GM21360 (cell line): ENCODE measurements around the gene HMGA1.
"Not testable (repeated sequence)": the region's sequence is repeated elsewhere in the genome, so short reads cannot be mapped to it uniquely, and the experiment has no call there.

Experiments
- ATAC-seq: cut with Tn5 transposase; IDR thresholded peaks from one replicate; pipeline ENCODE4 v1.9.1; 2021; ENCODE audit warnings: mild to moderate bottlenecking, moderate library complexity; ENCODE audit not compliant: unreplicated experiment

The HMGA1 gene

DNA sequence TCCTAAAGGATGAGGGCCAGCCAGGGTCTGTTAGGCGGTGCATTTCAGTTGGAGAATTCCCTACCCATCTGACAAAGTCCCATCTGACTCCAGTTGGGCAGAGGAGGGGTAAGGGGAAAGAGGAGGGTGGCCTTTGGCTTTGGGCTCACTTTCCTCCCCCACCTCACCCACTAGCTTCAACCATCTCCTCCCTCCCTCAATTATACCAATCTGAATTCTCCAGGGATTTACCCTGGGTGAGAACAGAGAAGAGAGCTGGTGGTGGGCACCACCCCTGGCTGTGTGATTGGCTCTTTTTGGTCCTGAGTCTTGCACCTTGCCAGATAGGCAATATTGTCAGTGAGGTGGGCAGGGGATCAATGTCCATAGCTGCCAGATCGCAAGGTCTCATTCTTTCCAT lies 3.2 kb downstream of the HMGA1 start:
- no peak for ATAC-seq

DNA sequence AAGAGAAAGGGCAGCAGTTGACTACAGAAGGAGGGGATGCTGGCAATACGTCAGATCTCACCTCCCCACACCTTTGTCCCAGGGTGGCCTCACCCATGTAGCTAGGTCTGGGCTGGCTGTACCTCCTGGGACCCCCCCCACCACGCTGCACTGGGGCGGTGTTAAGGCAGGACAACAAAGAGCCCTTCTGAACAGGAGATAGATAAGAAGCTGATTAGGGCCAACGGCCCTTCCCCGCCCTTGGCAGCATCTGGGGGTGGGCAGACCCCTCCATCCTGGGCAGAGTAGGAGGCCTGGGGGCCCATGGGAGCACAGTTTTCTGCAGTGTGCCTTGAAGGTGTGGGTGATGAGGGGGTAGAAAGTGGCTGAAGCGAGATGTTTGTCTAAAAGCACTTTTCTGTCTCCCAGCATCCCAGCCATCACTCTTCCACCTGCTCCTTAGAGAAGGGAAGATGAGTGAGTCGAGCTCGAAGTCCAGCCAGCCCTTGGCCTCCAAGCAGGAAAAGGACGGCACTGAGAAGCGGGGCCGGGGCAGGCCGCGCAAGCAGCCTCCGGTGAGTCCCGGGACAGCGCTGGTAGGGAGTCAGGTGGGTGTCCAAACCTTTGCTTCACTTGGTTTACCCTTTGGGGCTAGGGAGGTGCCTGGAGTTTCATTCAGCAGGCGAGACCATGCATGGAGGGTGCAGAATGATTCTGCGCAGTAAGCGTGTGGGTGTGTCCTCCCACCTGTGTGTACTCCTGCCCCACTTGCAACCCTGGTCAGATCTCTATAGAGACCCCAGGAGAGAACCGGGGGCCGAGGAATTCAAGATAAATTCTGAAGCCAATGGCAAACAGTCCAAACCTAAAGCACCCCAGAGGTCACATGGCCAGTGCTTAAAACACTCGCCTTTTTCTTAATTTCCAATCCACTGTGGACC lies 3.9 kb downstream of the HMGA1 start:
- no peak for ATAC-seq

DNA sequence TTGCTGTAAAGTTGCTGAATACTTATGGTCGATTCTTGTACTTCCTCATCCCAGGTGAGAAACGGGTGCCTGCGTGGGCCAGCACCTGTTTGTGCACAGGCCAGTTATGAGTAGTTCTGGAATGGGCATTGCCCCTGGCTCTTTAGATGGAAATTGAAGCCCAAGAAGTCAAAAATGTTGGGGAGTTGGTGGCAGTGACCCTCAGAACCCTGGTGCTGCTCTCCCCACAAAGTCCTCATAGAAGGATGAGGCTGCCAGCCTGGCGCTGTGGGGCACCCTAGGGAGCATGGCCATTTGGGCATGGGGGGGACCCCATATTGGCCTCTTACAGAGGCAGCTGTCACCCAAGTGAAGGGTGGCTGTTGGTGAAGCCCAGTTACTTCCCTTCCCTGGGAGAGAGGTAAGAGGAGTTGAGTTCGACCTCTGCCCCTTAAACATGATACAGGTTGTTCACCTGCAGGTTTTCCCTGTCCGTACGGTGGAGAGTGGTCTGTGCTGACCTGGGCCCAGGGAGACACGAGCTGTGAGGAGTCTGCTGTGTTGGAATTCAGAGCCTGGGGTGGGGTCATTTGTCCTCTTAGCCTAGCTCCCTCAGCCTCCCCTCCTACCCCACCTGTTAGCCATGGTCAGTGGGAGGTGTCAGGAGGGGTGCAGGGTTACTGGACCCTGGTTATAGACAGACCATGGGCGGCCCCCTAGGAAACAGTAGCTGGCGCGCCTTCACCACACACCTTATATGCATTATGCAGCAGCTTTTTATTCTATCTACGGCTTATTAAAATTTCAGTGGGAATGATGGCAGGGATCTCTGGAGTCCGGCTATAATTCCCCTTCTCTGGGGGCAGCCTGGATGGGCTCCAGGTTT lies 4.9 kb downstream of the HMGA1 start:
- ATAC-seq, result no peak

DNA sequence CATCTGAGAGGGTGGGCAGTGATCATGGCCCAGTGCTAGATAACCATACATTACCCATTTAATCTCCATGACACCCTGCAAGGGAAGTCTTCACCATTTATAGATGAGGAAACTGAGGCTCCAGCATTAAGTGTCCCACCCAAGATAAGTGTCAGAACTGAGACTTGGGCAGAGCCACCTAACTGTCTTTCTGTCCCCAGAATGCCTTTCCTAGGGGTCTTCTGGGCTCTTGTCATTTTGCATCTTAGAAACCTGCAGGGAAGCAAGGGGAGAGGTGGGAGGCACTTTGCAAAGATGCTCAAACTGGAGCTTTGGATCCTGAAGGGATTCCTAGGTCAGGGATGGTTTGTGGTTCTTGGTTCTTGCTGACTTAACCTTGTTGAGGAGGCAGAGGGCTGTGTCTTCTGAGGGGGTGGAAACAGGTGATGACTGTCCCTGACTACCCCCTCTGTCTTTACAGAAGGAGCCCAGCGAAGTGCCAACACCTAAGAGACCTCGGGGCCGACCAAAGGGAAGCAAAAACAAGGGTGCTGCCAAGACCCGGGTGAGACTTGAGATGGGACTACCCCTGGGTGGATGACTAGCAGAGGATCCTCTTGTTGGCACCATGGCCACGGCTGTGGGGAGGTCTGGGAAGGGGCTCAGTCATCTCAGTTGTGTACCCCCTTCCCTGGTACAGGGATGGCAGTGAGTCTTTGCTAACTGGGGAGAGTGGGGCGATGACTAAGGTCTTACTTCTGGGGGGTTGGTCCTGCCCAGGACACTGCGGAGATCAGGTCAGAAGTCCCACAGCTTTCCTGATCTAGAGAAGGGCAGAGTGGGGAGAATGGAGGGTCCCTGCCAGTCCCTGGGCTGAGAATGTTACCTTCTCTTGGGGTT lies 5.8 kb downstream of the HMGA1 start:
- no peak for ATAC-seq

DNA sequence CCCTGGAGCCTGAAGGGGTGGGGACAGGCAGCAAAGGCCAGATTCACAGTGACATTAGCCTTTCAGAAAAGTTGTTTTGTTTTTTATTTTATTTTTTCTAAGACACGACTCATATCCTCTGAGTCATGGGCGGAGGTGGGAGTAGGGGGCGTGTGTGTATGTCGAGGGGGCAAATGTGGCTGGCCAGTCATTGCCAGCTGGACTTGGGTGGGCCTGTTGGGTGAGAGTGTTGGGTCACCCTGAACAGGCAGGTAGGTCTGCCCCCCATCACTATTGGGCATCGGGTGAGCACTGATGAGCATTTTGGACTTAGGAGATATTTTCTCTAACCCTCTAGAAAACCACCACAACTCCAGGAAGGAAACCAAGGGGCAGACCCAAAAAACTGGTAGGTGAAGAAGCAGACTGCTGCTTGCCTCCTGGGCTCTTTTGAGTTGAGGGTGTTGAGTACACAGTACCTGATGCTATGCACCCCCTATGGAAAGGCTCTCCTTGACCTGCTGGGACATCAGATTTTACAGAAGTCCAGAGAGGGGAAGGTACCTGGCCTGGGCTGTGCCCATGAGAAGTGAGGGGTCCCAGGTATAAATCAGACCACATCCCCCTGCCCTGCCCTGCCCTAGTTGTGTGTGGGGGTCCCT lies 6.6 kb downstream of the HMGA1 start:
- ATAC-seq, result no peak

DNA sequence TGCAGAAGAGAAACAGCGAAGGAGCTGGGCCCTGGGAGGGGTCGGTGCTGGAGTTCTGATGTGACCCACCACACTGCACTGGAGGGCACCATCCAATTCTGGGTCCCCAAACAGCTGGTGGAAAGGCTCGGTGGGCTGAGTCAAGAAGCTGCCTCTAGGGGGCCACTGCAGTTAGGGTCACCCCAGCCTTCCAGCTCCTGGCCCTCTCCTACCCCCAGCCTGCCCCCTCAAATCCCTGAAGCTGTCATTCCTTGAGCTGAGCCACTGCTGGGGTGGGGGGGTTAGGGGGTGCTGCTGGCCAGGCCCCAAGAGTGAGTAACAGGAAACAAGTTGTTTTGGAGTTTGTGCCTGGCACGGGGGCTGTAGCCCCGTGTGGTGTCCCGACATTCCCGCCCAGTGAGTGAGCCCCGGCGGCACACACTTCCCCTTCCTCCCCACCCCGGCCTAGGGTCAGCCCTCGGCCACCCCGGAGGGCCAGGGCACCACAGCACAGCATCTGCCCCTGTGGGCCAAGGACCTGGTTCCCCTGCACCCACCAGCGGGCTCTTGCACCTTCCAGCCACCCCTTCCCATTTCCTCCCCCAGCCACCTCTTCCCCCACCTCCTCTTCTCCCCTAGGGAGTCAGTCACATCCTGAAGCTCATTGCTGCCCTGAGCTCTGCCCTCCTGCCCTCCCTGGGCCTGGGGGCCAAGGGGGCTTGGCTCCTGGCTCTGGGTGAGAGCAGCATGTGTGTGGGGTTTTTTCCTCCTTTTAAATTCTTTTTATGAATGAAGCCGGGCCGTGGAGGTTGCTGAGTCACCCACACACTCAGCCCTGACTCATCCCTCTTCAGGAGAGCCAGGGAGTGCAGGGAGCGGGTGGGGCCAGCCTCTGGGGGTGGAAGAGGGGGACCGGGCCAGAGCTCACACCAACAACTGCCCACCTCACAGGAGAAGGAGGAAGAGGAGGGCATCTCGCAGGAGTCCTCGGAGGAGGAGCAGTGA lies 7.5 kb downstream of the HMGA1 start:
- no peak for ATAC-seq

DNA sequence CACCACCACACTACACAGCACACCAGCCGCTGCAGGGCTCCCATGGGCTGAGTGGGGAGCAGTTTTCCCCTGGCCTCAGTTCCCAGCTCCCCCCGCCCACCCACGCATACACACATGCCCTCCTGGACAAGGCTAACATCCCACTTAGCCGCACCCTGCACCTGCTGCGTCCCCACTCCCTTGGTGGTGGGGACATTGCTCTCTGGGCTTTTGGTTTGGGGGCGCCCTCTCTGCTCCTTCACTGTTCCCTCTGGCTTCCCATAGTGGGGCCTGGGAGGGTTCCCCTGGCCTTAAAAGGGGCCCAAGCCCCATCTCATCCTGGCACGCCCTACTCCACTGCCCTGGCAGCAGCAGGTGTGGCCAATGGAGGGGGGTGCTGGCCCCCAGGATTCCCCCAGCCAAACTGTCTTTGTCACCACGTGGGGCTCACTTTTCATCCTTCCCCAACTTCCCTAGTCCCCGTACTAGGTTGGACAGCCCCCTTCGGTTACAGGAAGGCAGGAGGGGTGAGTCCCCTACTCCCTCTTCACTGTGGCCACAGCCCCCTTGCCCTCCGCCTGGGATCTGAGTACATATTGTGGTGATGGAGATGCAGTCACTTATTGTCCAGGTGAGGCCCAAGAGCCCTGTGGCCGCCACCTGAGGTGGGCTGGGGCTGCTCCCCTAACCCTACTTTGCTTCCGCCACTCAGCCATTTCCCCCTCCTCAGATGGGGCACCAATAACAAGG lies 8.5 kb downstream of the HMGA1 start:
- ATAC-seq, result not testable (repeated sequence)

DNA sequence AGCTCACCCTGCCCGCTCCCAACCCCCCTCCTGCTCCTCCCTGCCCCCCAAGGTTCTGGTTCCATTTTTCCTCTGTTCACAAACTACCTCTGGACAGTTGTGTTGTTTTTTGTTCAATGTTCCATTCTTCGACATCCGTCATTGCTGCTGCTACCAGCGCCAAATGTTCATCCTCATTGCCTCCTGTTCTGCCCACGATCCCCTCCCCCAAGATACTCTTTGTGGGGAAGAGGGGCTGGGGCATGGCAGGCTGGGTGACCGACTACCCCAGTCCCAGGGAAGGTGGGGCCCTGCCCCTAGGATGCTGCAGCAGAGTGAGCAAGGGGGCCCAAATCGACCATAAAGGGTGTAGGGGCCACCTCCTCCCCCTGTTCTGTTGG lies 9.1 kb downstream of the HMGA1 start:
- not testable (repeated sequence) for ATAC-seq

DNA sequence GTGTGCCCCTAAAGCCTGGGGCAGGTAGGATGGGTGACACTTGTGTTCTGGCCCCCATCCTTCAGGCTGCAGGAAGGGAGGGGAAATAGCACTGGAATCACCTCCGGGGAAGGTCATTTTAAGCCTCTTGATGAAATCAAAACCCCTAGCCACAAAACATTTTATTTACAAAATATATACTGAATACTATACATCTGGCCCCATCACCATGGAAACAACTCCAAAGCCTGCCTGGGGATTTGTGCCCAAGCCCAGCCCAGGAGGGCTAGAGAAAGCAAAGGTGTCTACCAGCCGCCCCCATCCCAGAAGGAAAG lies 9.5 kb downstream of the HMGA1 start:
- ATAC-seq, result no peak

DNA sequence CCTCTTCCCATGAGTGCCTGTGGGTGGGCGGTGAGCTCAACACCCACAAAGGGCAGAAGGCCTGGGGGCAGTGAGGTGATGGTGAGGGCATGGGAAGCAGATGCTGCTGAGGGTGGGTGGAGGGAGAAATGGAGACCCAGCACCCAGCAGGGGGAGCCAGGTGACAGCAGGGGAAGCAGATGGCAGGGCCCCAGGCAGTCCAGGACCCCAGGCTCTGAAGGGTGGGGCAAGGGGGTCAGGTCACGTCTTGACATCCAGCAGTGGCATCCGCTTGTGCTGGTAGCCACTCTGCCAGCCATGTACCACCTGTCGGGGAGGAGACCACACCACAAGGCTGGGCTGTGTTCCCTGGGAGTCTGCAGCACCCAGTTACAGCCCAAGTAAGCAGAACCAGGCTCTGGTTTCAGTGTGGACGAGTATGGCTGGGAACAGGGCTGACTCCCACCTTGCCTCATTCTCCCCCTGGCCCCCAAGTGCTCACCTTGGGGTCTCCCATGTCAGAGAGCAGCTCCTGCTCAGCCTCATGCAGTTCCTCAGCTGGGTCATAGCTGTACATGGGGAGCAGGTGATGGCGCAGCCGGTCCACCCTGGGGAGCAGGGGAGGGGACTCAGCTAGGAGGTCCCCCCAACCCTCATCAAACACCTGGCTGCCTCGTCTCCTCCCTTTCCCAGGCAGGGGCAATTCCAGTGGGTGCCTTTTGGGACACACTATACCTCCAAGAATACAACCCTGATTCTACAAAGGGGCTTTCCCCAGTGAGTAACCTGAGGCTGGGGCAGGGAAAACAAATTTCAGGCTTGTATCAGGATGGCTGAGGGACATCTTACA lies 10.1 kb downstream of the HMGA1 start:
- ATAC-seq, result no peak

DNA sequence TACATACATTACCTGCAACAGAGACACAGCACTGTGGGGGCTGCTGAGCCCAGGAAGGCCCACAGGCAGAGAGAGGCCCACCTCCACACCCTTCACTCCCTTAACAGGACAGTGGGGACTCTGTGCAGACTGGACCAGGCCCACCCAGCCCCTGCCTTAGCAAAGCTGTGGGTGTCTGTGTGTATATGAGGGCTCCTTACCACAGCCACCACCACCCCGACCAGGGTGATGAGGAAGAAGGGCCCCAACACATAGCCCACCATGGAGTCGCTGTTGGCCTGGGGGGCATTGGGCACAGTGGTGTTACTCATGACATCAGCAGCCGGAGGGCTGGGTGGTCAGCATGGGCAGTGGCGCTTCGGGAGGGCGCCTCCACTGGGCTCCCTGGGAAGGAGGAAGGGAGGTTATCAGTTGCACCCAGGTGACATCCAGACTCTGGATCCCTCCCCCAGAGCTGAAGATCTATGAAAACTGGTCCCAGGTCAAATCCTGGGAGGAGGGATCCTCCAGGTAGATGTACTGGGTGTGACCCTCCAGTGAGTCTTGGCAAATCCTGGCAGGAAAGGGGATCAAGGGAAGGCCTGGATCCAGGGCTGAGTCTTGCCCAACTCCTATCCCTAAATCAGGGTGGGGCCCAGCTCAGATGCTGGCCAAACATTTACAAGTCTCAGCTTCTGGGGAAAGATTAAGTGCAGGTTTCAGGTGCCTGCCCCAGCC lies 11.0 kb downstream of the HMGA1 start:
- ATAC-seq, result no peak

DNA sequence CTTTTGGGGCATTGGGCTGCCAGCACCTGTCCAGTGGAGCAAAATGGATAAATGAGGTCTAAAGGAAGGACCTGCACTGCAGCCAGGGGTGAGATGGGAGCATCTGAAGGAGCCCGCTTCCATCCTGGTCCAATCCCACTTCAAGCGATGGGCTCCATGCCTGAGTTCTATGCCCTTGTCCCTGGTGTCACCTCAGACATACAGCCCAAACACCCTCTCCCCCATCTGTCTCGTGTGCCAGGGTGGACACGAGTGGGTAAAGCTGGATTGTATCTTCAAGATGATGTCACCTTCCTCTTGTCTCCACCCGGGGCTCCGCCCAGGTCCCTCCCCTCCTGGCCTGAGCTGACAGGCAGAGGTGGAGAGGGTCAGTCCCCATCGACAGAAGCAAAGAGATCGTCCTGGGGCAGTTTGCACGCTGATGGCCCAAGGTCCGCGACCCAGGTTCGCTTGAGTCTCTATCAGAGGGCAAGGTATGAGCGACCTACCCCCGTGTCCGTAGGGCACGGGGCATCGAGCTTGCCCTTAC lies 11.6 kb downstream of the HMGA1 start:
- ATAC-seq, result peak; percentile 19

DNA sequence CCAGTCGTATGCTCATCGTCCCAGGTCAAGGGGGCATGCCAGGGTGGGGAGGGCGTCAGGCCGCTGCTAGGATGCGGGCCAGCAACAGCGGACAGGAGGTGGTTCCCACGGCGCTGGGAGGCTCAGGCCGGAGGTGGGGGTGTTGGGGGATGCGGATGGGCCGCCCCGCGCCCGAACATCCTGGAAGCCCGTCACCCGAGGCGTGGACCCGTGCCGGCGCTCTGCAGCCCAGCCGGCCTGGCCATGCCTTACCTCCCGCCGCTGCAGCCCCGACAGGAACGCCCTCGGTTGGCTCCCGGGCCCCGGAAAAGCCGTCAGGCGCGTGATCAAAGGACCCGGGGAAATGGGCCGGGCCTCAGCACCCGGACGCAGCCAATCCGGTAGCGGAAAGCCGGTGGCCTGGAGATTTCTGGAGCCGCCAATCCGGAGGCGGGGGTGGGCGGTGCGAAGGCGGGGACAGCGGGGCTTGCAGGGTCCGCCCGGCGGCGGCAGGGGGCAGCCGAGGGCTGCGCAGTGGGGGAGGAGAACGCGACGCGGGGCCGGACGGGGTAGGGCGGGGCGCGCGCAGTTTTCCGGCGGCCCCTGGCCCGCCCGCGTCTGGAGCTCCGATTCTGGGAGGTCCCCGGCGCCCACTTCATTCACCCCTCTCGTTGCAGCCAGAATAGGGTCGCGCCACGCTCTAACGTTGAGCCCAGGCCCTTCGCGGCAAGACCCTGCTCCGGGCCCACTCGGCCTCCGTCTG lies 12.2 kb downstream of the HMGA1 start, which contains the start of gene SMIM29:
Gene SMIM29, minus strand, starts transcription at position 280 of the 742 bp plus-strand sequence. CDS start 1,215 bp downstream, outside the sequence.
- ATAC-seq, result peak; percentile 69

DNA sequence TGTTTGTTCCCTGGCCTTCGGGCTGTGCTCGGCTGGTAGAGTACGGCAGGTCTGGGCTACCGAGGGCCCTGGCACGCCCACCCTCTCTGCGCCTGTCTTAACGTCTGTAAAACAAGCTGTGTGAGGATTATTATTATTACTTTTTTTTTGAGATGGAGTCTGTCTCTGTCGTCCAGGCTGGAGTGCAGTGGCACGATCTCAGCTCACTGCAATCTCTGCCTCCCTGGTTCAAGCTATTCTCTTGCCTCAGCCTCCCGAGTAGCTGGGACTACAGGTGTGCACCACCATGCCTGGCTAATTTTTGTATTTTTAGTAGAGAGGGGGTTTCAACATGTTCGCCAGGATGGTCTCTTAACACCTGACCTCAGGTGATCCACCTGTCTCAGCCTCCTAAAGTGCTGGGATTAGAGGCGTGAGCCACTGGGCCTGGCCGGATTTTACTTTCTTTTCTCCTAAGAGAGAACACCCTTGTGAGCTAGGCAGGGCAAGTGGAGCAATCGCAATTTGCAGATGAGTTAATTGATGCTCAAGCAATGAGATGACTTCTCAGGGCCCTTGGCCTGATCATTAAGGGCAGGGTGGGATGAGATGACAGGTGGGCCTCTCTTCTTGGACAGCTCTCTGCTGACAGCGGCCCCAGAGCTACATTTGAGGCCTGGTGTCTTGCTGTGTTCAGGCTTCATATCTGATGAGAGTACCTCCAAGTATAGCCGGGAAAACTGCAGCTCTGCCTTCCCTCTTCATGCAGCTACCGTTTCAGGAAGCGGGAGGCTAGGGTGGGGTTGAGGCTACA lies 13.0 kb downstream of the HMGA1 start:
- ATAC-seq, result peak; percentile 11

DNA sequence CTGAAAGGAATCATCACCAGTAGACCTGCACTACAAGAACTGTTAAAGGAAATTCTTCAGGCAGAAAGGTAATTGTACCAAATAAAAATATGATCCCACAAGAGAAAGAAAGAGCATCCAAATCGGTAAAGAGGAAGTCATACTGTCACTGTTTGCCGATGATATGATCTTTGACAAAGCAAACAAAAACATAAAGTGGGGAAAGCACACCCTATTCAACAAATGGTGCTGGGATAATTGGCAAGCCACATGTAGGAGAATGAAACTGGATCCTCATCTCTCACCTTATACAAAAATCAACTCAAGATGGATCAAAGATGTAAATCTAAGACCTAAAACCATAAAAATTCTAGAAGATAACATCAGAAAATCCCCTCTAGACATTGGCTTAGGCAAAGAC lies 15.7 kb downstream of the HMGA1 start:
- ATAC-seq, result not testable (repeated sequence)
